Ramos (cell line): ENCODE results near the gene MLLT10.

ENCODE experiments used
- in situ Hi-C: fragments of 300-500 bp; cut with MboI; formaldehyde crosslinking; loops from one replicate; pipeline ENCODE4 v1.14.3; 2022; ENCODE audit warnings: low sequenced_read_pairs; ENCODE audit not compliant: unreplicated experiment

The MLLT10 gene

DNA sequence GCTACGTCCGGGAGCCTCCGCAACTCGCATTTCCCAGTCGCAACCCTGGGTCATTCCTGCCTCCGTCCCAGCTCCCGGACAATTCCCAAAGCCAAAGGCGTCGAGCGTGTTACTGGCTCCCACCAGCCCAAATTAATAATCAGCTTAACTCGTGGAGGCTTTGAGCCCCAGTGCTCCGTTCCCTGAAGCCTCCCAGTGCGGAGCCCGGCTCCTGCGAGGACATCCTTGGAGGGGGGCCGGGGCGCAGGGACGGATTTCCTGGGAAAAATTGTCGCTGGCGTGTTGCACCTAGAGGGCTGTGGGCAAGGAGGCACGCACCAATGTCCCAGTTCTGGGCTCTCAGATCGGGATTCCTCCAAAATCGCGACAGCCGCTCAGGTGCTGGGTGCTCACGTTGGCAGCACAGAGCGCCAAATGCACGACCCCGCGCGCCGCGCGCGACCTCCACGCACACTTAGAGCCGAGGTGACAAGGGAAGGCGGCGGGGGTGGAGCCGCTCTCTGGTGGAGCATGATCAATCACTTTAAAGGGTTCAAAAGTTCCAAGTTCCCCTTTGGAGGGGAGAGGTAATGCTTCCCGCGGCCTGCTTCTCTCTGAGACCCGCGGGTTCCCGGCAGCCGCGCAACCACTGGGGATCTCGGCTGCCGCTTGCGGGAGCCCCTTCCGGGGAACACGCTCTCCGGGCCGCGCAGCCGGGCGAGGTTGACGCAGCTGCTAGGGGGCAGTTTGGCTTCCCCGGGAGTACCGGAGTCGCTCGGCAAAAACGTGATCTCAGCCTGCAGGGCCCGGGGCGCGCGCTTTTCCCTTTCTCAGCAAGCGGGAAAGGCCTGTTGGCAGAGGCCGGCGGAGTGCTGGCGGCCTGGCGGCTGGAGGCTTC lies 34.1 kb upstream of the MLLT10 start:
- in situ Hi-C loops, result loop anchor here (10.0 to 25.0 kb wide), 2 partner anchors 235 to 1487 kb away; no protein-coding TSS in a partner anchor

DNA sequence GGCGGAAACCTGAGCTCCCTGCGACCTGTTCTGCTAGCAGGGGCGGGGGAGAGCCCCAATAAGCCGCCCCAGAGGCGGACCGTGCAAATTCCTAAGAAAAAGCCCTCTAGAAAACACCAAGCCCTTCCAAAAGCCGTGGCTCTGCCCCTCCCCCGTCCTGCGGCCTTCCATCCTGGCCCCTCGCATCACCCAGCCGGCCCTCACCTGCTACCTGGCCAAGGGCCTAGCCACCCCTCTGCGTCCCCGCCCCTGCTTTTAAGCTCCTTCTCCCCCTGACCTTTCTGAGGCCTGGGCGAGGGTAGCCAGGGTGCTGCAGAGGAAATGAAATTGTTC lies 33.5 kb upstream of the MLLT10 start:
- in situ Hi-C loops, result no loop called here

- in situ Hi-C loops, result no loop called here
Observed at GRCh38 chr10:21501091-21501490, 32.9 kb upstream of the MLLT10 start.

GRCh38 chr10:21501731-21502347 lies 32.2 kb upstream of the MLLT10 start:
- in situ Hi-C loops, result no loop called here

DNA sequence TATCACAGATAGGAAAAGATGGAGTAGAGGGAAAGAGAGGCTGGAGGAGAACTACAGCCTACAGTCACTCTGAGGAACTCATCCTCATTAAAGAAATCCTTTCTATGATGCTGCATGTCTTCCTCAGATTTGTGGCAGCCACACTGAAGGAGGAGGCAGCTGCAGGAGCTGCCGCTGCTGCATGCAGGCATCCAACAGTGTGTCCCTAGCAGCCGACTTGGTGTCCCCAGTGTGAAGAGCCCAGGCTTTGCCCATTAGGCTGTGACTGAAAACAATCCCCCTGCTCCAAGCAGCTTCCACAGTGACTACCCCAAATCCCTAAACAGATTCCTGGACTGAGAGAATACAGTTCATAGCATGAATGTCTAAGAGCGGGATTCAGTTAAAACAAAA lies 31.7 kb upstream of the MLLT10 start:
- in situ Hi-C loops, result no loop called here

DNA sequence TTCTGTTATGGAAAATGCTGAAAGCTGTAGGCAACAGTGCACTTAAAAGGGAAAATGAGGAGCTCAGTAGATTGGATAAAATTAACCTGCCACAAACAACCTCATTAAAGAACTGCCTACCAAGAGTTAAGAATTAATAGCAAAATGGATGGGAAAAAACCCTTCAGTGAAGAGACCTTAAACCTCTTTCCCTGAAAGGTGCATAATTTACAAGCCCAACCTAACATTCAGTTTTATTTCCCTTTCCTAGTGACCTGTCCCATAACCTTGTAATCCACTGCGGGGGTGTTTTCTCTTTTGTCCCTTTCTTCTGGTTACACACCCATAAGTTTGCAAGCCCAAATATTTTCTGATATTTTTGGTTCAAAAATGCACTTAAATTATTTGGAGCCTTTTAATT lies 30.5 kb upstream of the MLLT10 start:
- in situ Hi-C loops, result no loop called here

DNA sequence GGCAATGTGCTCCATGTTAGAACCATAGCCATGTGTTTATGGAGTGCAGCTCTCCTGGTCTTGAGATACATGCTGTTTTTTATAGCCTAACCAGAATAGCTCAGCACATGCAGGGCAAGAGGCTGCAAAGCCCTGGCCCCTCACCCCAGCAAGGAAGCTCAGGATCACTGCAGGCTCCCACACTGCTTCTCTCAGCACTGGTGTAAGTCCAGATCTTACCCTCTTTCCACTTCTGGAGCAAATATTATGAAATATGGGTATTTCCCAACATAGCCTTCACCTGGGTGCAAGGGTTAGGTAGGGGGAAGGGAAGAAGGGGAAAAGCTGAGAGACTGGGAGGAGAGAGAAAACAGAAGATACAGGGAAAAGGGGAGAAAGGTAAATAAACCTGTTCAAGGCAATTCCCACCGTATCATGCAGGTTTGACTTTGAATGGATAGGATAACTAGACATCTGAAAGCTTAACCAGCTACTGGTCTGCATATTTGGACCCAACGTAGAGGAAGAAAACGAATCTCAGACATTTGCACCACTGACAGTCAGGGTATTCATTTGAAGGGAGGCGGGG lies 28.2 kb upstream of the MLLT10 start:
- in situ Hi-C loops, result no loop called here

DNA sequence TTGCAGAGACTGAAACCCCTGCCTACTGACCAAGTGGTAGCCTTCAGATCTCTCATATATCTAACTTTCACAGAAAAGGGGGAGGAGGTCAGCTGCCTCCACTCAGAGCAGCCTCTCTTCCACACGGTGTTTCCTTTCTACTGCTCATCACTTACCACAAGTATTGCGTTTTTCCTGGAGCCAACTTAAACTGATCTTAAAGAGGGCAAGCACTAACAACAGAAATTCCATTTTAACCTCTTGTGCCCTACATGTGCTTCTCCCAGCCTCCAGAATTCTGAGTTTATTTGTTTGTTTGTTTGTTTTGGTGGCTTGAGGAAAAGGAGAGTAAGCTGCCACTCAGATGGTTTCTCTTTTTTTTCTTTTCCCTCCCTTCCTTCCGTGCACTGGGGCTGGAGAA lies 27.7 kb upstream of the MLLT10 start:
- in situ Hi-C loops, result no loop called here

GRCh38 chr10:21507150-21507549 lies 26.9 kb upstream of the MLLT10 start:
- in situ Hi-C loops, result no loop called here

DNA sequence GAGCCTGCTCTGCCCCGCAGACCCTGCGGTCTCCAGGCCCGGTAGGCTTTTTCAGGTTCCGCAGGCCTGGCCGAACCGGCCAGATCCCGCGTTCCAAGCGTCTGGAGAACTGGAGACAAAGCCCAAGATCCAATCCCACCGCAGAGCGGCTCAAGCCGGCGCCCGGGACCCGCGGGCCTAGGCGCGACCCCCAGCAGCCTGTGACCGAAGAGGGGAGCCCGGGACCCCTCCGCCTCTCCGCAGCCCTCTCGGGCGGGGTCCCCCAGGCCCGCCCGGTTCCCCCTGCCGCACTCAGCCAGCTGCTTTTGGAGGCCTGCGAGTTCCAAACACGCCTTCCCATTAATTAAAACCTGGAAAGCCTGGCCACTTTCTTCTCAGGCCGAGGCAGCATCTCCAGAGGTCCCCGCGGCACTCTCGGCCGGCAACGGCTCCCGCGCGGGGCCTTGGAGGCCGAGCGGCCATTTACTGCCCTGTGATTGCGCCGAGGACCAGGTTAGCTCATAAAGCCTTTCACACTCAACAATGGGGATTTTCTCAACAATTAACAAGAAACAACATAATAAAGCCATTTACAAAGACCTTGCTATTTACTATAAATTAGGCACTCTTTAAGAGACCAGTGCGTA lies 25.2 kb upstream of the MLLT10 start:
- in situ Hi-C loops, result no loop called here

DNA sequence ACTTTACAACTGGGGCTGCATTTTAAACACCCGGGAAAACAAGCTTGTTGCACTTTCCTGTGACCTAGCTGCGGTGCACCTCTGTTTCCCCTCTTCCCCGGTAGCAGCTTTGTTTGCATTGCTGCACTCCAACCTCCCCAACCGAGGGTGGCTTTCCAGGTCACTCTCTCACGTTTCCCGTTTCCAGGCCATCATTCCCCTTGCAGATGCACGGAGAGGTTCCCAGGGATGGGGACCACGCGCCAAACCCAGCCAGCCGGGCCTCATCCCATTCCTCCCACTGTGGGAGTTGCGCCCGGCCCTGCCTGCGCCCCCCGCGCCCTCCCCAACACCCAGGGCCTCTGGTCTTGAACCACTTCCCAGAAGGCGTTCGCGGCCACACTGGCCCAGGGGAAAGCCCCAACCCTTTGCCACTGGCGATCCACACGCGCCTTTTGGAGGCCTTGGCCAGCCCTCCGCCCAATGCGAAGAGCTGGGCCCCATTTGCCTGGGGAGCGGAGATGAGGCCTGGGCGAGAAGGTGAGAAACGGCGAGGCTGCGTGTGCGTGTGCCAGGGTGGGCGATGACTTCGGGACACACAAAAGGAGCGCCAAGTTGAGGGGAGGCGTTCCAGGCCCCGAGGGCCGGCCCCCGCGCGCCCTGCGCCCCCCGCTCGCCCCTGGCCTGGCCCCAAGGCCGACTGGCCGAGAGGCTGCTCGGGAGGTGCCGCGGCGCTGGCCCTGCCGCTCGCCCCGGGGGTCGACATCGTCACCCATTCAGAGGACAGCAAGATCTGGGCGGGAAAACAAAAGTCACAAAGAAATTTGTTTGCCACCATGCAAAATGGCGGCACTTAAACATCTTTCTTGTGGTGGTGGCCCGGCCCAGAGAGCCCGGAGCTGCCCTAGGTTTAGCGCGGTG lies 24.4 kb upstream of the MLLT10 start:
- in situ Hi-C loops, result no loop called here

- in situ Hi-C loops, result no loop called here
Observed at GRCh38 chr10:21510241-21511094, 23.6 kb upstream of the MLLT10 start.

DNA sequence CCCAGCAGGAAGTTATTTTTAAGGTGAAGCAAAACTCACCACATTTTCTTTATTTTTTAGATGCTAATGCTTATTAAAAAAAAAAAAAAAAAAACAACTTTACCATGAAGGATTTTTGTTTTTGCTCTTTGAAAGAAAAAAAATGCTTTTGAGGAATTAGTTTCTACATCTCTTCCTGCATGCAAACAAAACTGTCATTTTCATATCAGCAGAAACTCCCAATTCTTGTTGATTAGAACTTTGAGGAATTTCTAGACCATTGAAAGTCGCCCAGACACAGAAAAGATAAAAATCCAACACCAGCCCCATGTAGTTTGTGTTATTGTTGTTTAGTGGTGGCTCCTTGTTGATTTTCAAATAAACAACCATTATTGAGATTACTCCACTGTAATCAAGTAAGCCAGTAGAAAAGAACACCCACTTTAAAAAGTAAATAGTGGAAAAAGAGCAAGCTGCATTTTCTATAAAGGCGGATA lies 22.9 kb upstream of the MLLT10 start:
- in situ Hi-C loops, result no loop called here

DNA sequence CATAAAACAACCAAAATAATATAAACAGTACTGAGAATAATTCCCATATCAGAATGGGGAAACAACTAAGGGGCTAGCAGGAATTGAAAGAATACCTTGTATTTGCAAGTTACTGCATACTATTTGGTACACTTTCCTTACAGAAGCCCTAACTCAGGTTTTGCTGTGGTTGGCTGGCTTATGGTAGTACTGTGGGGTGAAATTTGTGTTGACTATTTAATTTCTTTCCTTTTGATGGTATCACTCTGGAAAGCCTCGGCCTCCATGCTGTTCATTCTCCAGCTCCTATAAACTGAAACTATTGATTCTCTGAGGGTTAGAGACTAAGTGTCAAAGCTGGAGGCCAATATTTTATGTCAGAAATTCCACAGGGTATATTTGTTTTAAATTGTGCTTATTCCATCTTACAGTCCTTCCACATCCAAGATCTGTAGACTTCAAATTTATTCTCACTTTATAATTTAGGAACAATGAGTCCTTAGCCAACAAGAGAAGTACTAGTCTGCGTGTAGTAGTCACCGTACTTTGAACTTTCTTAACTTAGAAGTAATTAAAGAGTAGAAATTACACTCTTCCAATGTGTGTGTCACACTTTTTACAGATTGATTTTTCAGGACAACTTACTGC lies 22.0 kb upstream of the MLLT10 start:
- in situ Hi-C loops, result no loop called here

- in situ Hi-C loops, result no loop called here
Observed at GRCh38 chr10:21512573-21513404, 21.2 kb upstream of the MLLT10 start.

DNA sequence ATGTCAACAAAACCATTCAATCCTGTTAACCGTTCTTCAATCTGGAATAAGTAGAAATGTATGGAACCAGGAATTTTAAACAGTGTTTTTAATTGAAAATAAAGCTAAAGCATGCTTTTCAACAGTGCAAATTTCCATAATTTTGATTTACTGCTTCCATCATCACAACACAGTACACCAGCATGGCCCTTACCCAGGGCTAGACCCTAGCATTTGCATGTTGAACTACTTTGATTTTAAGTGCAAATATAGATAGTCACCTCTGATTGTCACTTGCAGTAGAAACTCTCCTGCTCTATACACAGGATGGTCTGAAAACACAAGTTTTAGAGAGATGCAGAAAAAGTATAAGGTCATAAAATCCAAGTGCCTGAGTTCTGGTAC lies 20.6 kb upstream of the MLLT10 start:
- in situ Hi-C loops, result no loop called here

- in situ Hi-C loops, result no loop called here
Observed at GRCh38 chr10:21514129-21514817, 19.8 kb upstream of the MLLT10 start.
